ENCODE measurements around the gene TCERG1L. TPM values are rescaled to one million over a fixed set of nuclear protein-coding genes. Genes with fewer than 3 reads are reported as not detected.

The TCERG1L gene
- polyA plus RNA-seq, 1 donor from 2014 or later, result 0.53 TPM

DNA sequence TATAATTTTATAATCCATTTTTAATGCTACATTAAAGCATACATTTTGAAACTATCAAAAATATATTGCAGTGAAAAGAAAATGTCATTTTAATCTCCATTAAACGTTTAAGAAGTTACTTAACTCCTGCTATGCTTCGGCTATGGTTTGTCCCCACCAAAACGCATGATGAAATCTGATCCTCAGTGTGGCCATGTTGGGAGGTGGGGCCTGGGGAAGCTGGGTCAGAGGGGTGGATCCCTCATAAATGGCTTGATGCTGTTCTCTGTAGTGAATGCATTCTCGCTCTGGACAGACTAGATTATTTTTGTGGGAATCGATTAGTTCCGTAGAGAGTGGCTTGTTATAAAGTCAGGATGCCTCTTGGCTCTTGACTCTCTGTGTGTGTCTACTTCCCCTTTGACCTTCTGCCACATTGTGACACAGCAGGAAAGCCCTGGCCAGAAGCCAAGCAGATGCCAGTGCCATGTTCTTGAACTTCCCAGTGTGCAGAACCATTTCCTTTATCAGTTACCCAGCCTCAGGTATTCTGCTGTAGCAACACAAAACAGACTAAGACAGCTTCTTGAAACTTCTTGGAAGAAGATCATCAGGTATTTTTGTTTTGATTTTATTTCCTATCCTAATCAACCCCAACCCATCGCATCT, 77.8 kb downstream of the TCERG1L start:
- Histone ChIP-seq H3K9me2 (ENCODE audit: insufficient read depth, low read length) (no peaks in the 10 kb centered on the region), H3F3A (ENCODE audit: insufficient read depth, low read length, poor library complexity, severe bottlenecking) (no peaks in the 10 kb centered on the region), H3K4me2 (ENCODE audit: low read length) (no peak overlapping the region), H3K79me2 (replicated peaks; ENCODE audit: insufficient read depth, low read length) (no peaks in the 10 kb centered on the region), H4K20me1 (ENCODE audit: insufficient read depth) (no peaks in the 10 kb centered on the region), H3K27me3 (ENCODE audit: insufficient read depth, low read depth, low read length) (no peaks in the 10 kb centered on the region), H3K9me3 (ENCODE audit: low read length) (no peaks in the 10 kb centered on the region), H2AFZ (ENCODE audit: low read depth, low read length) (no peak overlapping the region), H3K27ac (ENCODE audit: low read length) (no peak overlapping the region), H3K9ac (ENCODE audit: low read length) (no peak overlapping the region), H3K36me3 (ENCODE audit: insufficient read depth, low read length) (no peaks in the 10 kb centered on the region), H3K4me3 (ENCODE audit: low read length) (no peak overlapping the region)
- no peak for TF ChIP-seq TAF1 (IDR thresholded peaks at IDR 0.05; ENCODE audit: low read depth)
- TF ChIP-seq, protein P1, sequence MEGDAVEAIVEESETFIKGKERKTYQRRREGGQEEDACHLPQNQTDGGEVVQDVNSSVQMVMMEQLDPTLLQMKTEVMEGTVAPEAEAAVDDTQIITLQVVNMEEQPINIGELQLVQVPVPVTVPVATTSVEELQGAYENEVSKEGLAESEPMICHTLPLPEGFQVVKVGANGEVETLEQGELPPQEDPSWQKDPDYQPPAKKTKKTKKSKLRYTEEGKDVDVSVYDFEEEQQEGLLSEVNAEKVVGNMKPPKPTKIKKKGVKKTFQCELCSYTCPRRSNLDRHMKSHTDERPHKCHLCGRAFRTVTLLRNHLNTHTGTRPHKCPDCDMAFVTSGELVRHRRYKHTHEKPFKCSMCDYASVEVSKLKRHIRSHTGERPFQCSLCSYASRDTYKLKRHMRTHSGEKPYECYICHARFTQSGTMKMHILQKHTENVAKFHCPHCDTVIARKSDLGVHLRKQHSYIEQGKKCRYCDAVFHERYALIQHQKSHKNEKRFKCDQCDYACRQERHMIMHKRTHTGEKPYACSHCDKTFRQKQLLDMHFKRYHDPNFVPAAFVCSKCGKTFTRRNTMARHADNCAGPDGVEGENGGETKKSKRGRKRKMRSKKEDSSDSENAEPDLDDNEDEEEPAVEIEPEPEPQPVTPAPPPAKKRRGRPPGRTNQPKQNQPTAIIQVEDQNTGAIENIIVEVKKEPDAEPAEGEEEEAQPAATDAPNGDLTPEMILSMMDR (IDR thresholded peaks at IDR 0.05; ENCODE audit: poor library complexity, severe bottlenecking), result no peak
- TF ChIP-seq POLR2AphosphoS5 (IDR thresholded peaks at IDR 0.05), result no peak
- no peak for TF ChIP-seq RAD21 (conservative IDR thresholded peaks at IDR 0.05)
- TF ChIP-seq EP300 (conservative IDR thresholded peaks at IDR 0.05; ENCODE audit: poor library complexity, severe bottlenecking), result no peak
- TF ChIP-seq, protein P2, sequence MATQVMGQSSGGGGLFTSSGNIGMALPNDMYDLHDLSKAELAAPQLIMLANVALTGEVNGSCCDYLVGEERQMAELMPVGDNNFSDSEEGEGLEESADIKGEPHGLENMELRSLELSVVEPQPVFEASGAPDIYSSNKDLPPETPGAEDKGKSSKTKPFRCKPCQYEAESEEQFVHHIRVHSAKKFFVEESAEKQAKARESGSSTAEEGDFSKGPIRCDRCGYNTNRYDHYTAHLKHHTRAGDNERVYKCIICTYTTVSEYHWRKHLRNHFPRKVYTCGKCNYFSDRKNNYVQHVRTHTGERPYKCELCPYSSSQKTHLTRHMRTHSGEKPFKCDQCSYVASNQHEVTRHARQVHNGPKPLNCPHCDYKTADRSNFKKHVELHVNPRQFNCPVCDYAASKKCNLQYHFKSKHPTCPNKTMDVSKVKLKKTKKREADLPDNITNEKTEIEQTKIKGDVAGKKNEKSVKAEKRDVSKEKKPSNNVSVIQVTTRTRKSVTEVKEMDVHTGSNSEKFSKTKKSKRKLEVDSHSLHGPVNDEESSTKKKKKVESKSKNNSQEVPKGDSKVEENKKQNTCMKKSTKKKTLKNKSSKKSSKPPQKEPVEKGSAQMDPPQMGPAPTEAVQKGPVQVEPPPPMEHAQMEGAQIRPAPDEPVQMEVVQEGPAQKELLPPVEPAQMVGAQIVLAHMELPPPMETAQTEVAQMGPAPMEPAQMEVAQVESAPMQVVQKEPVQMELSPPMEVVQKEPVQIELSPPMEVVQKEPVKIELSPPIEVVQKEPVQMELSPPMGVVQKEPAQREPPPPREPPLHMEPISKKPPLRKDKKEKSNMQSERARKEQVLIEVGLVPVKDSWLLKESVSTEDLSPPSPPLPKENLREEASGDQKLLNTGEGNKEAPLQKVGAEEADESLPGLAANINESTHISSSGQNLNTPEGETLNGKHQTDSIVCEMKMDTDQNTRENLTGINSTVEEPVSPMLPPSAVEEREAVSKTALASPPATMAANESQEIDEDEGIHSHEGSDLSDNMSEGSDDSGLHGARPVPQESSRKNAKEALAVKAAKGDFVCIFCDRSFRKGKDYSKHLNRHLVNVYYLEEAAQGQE (IDR thresholded peaks at IDR 0.05; ENCODE audit: borderline replicate concordance), result no peak
- no peak for TF ChIP-seq EZH2 (IDR thresholded peaks at IDR 0.05; ENCODE audit: borderline replicate concordance, insufficient read depth, low read length, poor library complexity, severe bottlenecking)
- TF ChIP-seq MXI1 (conservative IDR thresholded peaks at IDR 0.05; ENCODE audit: poor library complexity, severe bottlenecking), result no peak

DNA sequence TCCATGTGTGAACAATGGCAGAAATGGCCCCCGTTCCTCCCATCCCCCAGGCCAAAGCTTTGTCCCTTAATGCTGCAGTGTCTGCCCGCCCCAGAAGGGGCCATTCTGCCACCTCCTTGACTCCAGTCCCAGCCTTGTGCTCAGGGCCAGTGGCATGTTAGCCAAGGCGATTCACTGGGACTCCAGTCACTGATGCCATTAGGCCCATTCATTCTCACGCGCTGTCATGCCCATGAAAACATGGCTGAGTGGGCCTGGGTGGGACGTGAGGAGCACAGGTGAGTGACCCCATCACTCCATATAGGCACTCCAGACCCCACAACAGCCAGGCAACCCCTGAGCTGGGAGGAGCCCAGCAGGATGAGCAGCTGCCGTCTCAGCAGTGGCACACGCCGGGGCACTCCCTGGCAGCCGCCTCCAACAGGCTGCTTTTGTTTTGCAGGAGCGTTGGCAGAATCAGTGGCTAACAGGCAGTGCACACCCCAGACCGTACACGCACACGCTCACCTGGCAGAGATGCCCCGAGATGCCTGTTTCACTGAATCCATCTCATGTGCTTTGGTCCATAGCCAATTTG, 79.5 kb downstream of the TCERG1L start:
- TF ChIP-seq EZH2 (IDR thresholded peaks at IDR 0.05; ENCODE audit: borderline replicate concordance, insufficient read depth, low read length, poor library complexity, severe bottlenecking), result no peak
- no peak for TF ChIP-seq SMC3 (conservative IDR thresholded peaks at IDR 0.05; ENCODE audit: poor library complexity)
- no peaks in the 10 kb centered on the region for H3K36me3 ChIP-seq (ENCODE audit: insufficient read depth, low read length)
- no peaks in the 10 kb centered on the region for H3K27me3 ChIP-seq (ENCODE audit: insufficient read depth, low read depth, low read length)
- no peaks in the 10 kb centered on the region for H3K9me2 ChIP-seq (ENCODE audit: insufficient read depth, low read length)
- H3K4me2 ChIP-seq (ENCODE audit: low read length), result no peak overlapping the region
- H3K4me3 ChIP-seq (ENCODE audit: low read length), result no peak overlapping the region
- no peaks in the 10 kb centered on the region for H4K20me1 ChIP-seq (ENCODE audit: insufficient read depth)
- H3K9me3 ChIP-seq (ENCODE audit: low read length), result no peaks in the 10 kb centered on the region
- no peaks in the 10 kb centered on the region for H3F3A ChIP-seq (ENCODE audit: insufficient read depth, low read length, poor library complexity, severe bottlenecking)
- no peaks in the 10 kb centered on the region for H3K79me2 ChIP-seq (replicated peaks; ENCODE audit: insufficient read depth, low read length)
- no peak overlapping the region for H3K9ac ChIP-seq (ENCODE audit: low read length)
- H2AFZ ChIP-seq (ENCODE audit: low read depth, low read length), result no peak overlapping the region
- no peak overlapping the region for H3K27ac ChIP-seq (ENCODE audit: low read length)
